Stimulated activated CD8-positive, alpha-beta memory T cell treated with anti-CD3 and anti-CD28 coated beads, Interleukin-4, amount 100 ng/mL, for 1 hour (primary cell): ENCODE data around the gene C20orf204.
A peak's percentile ranks its signal among the peaks of the same experiment; 100 is the strongest.
"Not testable (repeated sequence)": the region's sequence is repeated elsewhere in the genome, so short reads cannot be mapped to it uniquely, and the experiment has no call there.

Experiments
- DNase-seq, 2 donors: peaks; one replicate each; pipeline ENCODE4 v3.0.0-alpha.2; 2020; ENCODE audit warnings: low read depth in 2 of 2, low spot score in 1 of 2

Gene C20orf204

GRCh38 chr20:64082126-64082731 lies 46.2 kb downstream of the C20orf204 start:
- DNase-seq = no peak

- no peak for DNase-seq
Observed at GRCh38 chr20:64082820-64083377, 46.9 kb downstream of the C20orf204 start.

GRCh38 chr20:64083378-64083803 lies 47.4 kb downstream of the C20orf204 start:
- DNase-seq = peak in 1 of 2 donors; percentile 43

GRCh38 chr20:64083804-64084684 lies 48.1 kb downstream of the C20orf204 start, which contains the start of gene LKAAEAR1:
Gene LKAAEAR1, minus strand, starts transcription at chr20:64084398. Its CDS starts 179 bp downstream, at chr20:64084219.
- DNase-seq = no peak

- no peak for DNase-seq
Observed at GRCh38 chr20:64084685-64085152, 48.7 kb downstream of the C20orf204 start.

GRCh38 chr20:64086801-64087200 lies 50.8 kb downstream of the C20orf204 start:
- no peak for DNase-seq

GRCh38 chr20:64087226-64087825 lies 51.3 kb downstream of the C20orf204 start:
- DNase-seq = not testable (repeated sequence)

- DNase-seq = not testable (repeated sequence)
Observed at GRCh38 chr20:64088586-64088985, 52.6 kb downstream of the C20orf204 start.
